Kidney (tissue), 14 donors: ENCODE measurements around the gene S100A13. TPM values are rescaled to one million over a fixed set of nuclear protein-coding genes. Genes with fewer than 3 reads are reported as not detected.

ENCODE experiments used
- DNase-seq, 5 donors: peaks; one replicate each; pipeline ENCODE4 v3.0.0-alpha.2; 2013 to 2020
- FAIRE-seq: peaks from 2 replicates; lab custom pipeline; 2012; peaks lifted over from hg19 to GRCh38; lab: Jason Lieb, UNC
- H3K27ac ChIP-seq, 2 donors: one replicate each; pipeline ENCODE4 v1.7.0; 2013; ENCODE audit warnings: low read depth in 2 of 2, low read length in 2 of 2, inconsistent platforms in 1 of 2
- H3K27me3 ChIP-seq: one replicate; pipeline ENCODE4 v1.7.1; 2013; ENCODE audit warnings: low read length, inconsistent platforms; ENCODE audit not compliant: control insufficient read depth, insufficient read depth
- H3K36me3 ChIP-seq, 3 donors: one replicate each; pipeline versions ENCODE4 v1.7.0 to v1.7.1; 2013; ENCODE audit warnings: low read length in 3 of 3, control low read depth in 1 of 3, inconsistent platforms in 1 of 3; ENCODE audit not compliant: insufficient read depth in 3 of 3, control insufficient read depth in 2 of 3
- H3K4me1 ChIP-seq, 3 donors: one replicate each; pipeline versions ENCODE4 v1.7.0 to v1.7.1; 2013; ENCODE audit warnings: low read length in 3 of 3, inconsistent platforms in 1 of 3, low read depth in 1 of 3; ENCODE audit not compliant: control insufficient read depth in 2 of 3, insufficient read depth in 2 of 3
- H3K4me3 ChIP-seq, 3 donors: one replicate each; pipeline versions ENCODE4 v1.7.0 to v1.8.1; 2013; ENCODE audit warnings: low read length in 3 of 3, control low read depth in 1 of 3, inconsistent platforms in 1 of 3
- H3K9ac ChIP-seq, 3 donors: one replicate each; pipeline versions ENCODE4 v1.7.0 to v1.7.1; 2013; ENCODE audit warnings: low read length in 3 of 3, control low read depth in 1 of 3, inconsistent platforms in 1 of 3
- H3K9me3 ChIP-seq, 3 donors: one replicate each; pipeline versions ENCODE4 v1.7.0 to v1.7.1; 2013; ENCODE audit warnings: low read length in 3 of 3, control low read depth in 1 of 3, inconsistent platforms in 1 of 3; ENCODE audit not compliant: control insufficient read depth in 2 of 3, insufficient read depth in 1 of 3
- intact Hi-C: fragments of 100-400 bp; cut with DNase I; formaldehyde crosslinking; loops from one replicate; pipeline ENCODE4 v1.11.1; 2022
- polyA plus RNA-seq: library from polyadenylated mRNA; stranded (reverse); fragments of 350-450 nt; fragmentation: Illumina TruSeq; extraction: RNeasy Lipid Tissue Mini Kit (QIAGEN cat#74804); gene quantifications from one replicate; pipeline ENCODE4 v1.2.3, GENCODE V29; 2014; ENCODE audit warnings: low read depth, low replicate concordance; ENCODE audit not compliant: insufficient read depth
- total RNA-seq: library from RNA; stranded (reverse); fragmentation: NEBNext Ultra II Directional; extraction: Animal tissue kit (Norgen Biotek cat#: 25700); gene quantifications from one replicate; pipeline ENCODE4 v1.2.1, GENCODE V29; 2021
- TF ChIP-seq, protein P1 (sequence below): IDR thresholded peaks from 3 replicates; pipeline ENCODE4 v1.5.1; 2012; ENCODE audit warnings: mild to moderate bottlenecking, moderate library complexity, borderline replicate concordance; ENCODE audit not compliant: insufficient read depth; ENCODE audit errors: extremely low read depth
- donor health status: control.
- donor health status: control.
- donor health status: control.
- donor health status: control.
- donor health status: control.
- donor health status: DM: yes; HTN: yes; CAD: no.
- donor health status: Normal renal cell carcinoma (clear cell type).

Gene S100A13
- total and polyA plus RNA-seq, 2 donors from 2014 or later, result 225 to 299 TPM

DNA sequence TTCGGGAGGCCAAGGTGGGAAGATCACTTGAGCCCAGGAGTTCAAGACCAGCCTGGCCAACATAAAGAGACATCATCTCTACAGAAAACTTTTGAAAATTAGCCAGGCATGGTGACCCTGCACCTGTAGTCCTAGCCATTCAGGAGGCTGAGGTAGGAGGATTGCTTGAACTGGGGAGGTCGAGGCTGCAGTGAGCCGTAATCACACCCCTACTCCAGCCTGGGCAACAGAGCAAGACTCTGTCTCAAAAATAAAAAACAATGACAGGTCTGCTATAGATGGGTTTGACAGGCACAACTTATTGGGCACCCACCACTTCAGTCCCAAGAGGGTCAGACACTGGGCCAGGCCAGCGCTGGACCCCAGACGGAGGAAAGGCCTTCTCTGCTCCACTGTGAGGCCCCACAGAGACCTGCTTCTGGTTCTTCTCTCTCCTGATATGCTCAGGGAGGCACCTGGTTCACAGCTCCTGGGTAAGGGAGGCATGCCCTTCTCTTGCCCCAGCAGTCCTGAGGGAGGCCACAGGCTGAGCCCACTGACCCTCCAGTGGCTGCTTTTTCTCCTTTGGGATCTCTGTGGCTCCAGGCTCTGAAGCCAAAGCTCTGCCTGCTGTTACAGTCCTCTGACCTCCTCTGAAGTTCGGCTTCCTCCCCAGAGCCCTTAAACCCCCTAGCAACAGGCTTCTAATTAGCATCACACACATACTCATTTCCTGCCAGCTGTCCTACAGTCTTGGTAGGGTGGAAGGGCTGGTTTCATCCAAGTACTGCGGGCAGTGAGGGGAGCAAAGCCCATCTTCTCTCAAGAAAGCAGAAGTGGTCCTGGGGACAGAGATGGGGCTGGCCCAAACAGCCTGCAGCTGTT, 28.8 kb downstream of the S100A13 start:
- DNase-seq (peak in 4 of 5 donors; percentile 43 to 80 (median 58)), FAIRE-seq (no peak)
- no peak overlapping the region for H3K9ac ChIP-seq
- H3K4me1 ChIP-seq, result no peaks in the 10 kb centered on the region
- no peaks in the 10 kb centered on the region for H3K9me3 ChIP-seq
- intact Hi-C loops, result no loop called here
- no peak overlapping the region for H3K4me3 ChIP-seq
- H3K27me3 ChIP-seq, result no peaks in the 10 kb centered on the region
- H3K36me3 ChIP-seq, result no peaks in the 10 kb centered on the region
- no peak overlapping the region for H3K27ac ChIP-seq
- TF ChIP-seq, protein P1, sequence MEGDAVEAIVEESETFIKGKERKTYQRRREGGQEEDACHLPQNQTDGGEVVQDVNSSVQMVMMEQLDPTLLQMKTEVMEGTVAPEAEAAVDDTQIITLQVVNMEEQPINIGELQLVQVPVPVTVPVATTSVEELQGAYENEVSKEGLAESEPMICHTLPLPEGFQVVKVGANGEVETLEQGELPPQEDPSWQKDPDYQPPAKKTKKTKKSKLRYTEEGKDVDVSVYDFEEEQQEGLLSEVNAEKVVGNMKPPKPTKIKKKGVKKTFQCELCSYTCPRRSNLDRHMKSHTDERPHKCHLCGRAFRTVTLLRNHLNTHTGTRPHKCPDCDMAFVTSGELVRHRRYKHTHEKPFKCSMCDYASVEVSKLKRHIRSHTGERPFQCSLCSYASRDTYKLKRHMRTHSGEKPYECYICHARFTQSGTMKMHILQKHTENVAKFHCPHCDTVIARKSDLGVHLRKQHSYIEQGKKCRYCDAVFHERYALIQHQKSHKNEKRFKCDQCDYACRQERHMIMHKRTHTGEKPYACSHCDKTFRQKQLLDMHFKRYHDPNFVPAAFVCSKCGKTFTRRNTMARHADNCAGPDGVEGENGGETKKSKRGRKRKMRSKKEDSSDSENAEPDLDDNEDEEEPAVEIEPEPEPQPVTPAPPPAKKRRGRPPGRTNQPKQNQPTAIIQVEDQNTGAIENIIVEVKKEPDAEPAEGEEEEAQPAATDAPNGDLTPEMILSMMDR, result no peak

GRCh38 chr1:153597206-153597605, 30.1 kb downstream of the S100A13 start:
- intact Hi-C loops, result no loop called here
- no peak overlapping the region for H3K27ac ChIP-seq
- no peak for FAIRE-seq
- DNase-seq, result peak in 1 of 5 donors; percentile 37
- no peaks in the 10 kb centered on the region for H3K9me3 ChIP-seq
- H3K27me3 ChIP-seq, result no peaks in the 10 kb centered on the region
- no peak overlapping the region for H3K9ac ChIP-seq
- no peak overlapping the region for H3K4me3 ChIP-seq
- TF ChIP-seq, protein P1, result no peak
- no peaks in the 10 kb centered on the region for H3K4me1 ChIP-seq
- no peaks in the 10 kb centered on the region for H3K36me3 ChIP-seq

DNA sequence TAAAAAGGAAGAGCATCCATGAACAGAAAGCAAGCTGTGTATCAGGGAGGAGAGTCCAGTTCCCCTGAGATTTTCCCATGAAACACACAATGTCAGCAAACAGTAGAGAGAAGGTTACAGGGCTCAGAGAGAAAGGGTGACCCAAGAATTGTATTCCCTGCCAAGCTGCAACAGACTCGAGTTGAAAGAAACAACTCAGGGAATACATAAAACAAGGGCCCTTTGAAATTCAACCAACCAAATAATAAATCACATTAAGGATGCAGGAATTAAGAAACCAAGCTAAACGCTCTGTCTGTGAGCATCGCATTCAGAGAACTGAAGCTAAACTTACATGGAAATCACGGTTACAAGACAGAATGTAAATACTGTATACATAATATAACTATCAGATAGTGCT, 34.6 kb downstream of the S100A13 start:
- H3K36me3 ChIP-seq, result no peaks in the 10 kb centered on the region
- TF ChIP-seq, protein P1, result no peak
- H3K9ac ChIP-seq, result no peak overlapping the region
- no peaks in the 10 kb centered on the region for H3K4me1 ChIP-seq
- H3K4me3 ChIP-seq, result no peak overlapping the region
- DNase-seq (peak in 2 of 5 donors; percentile 54 to 57), FAIRE-seq (no peak)
- no peak overlapping the region for H3K27ac ChIP-seq
- H3K9me3 ChIP-seq, result no peaks in the 10 kb centered on the region
- intact Hi-C loops, result no loop called here
- no peaks in the 10 kb centered on the region for H3K27me3 ChIP-seq
